IPS-NIHi7 (cell line): ENCODE data around the gene FADS6.

Experiments
- DNase-seq: peaks from one replicate; pipeline ENCODE4 v3.0.0; 2012; ENCODE audit warnings: mixed read lengths; ENCODE audit errors: extremely low spot score

The FADS6 gene

GRCh38 chr17:74831444-74832146 lies 61.8 kb downstream of the FADS6 start:
- no peak for DNase-seq

- DNase-seq, result no peak
Measured at GRCh38 chr17:74830861-74831260, 62.6 kb downstream of the FADS6 start.

GRCh38 chr17:74827800-74828199 lies 65.6 kb downstream of the FADS6 start:
- no peak for DNase-seq
